ENCODE data around the gene AKAP13. TPM values are rescaled to one million over a fixed set of nuclear protein-coding genes. Genes with fewer than 3 reads are reported as not detected.

Gene AKAP13
- total RNA-seq, 1 donor from 2014 or later: 73.8 TPM

- H3K27ac Mint-ChIP-seq: no peak overlapping the region
- peaks cover 9% of the 10 kb centered on the region for H3K27me3 Mint-ChIP-seq (ENCODE audit: insufficient read depth, low read depth)
- no peak for DNase-seq (ENCODE audit: low spot score)
- Histone ChIP-seq H3K27ac (no peak overlapping the region), H3K36me3 (no peaks in the 10 kb centered on the region), H3K9ac (no peak overlapping the region), H3F3A (ENCODE audit: low read depth) (no peaks in the 10 kb centered on the region), H4K20me1 (ENCODE audit: low read depth) (no peaks in the 10 kb centered on the region), H3K79me2 (ENCODE audit: low read depth) (no peaks in the 10 kb centered on the region), H3K27me3 (no peaks in the 10 kb centered on the region), H3K4me3 (no peak overlapping the region), H3K9me3 (ENCODE audit: low read depth) (no peaks in the 10 kb centered on the region), H3K4me1 (peaks cover 8% of the 10 kb centered on the region), H2AFZ (replicated peaks) (peak overlapping the region; percentile 69), H3K4me2 (no peak overlapping the region)
- H3K4me1 Mint-ChIP-seq: peaks cover 15% of the 10 kb centered on the region
- TF ChIP-seq EZH2 (IDR thresholded peaks at IDR 0.05) (no peak), EZH2phosphoT487 (IDR thresholded peaks at IDR 0.05) (no peak), CTCF (IDR thresholded peaks at IDR 0.05) (no peak)
- H3K9me3 Mint-ChIP-seq: peaks cover 2% of the 10 kb centered on the region
- no peak overlapping the region for H3K4me3 Mint-ChIP-seq
- no peaks in the 10 kb centered on the region for H3K36me3 Mint-ChIP-seq
Measured at GRCh38 chr15:85336880-85337279, 43.5 kb upstream of the AKAP13 start.

GRCh38 chr15:85337425-85338074 is 42.9 kb upstream of the AKAP13 start:
- no peak overlapping the region for H3K27ac ChIP-seq
- no peak overlapping the region for H3K27ac Mint-ChIP-seq

GRCh38 chr15:85340321-85340665 is 40.1 kb upstream of the AKAP13 start:
- H3K4me1 ChIP-seq: peaks cover 8% of the 10 kb centered on the region
- Mint-ChIP-seq H3K9me3 (peaks cover 7% of the 10 kb centered on the region), H3K4me1 (peaks cover 13% of the 10 kb centered on the region), H3K27ac (no peak overlapping the region), H3K4me3 (no peak overlapping the region), H3K36me3 (no peaks in the 10 kb centered on the region), H3K27me3 (ENCODE audit: insufficient read depth, low read depth) (peaks cover 10% of the 10 kb centered on the region)
- H3K36me3 ChIP-seq: no peaks in the 10 kb centered on the region
- H3K9ac ChIP-seq: no peak overlapping the region
- H3K27me3 ChIP-seq: no peaks in the 10 kb centered on the region
- H3F3A ChIP-seq (ENCODE audit: low read depth): no peaks in the 10 kb centered on the region
- no peak overlapping the region for H3K27ac ChIP-seq
- no peaks in the 10 kb centered on the region for H3K79me2 ChIP-seq (ENCODE audit: low read depth)
- DNase-seq (ENCODE audit: low spot score): no peak
- no peak overlapping the region for H3K4me3 ChIP-seq
- H3K9me3 ChIP-seq (ENCODE audit: low read depth): no peaks in the 10 kb centered on the region
- H2AFZ ChIP-seq (replicated peaks): no peak overlapping the region
- TF ChIP-seq EZH2 (IDR thresholded peaks at IDR 0.05): no peak
- no peak for TF ChIP-seq CTCF (IDR thresholded peaks at IDR 0.05)
- TF ChIP-seq EZH2phosphoT487 (IDR thresholded peaks at IDR 0.05): no peak
- no peaks in the 10 kb centered on the region for H4K20me1 ChIP-seq (ENCODE audit: low read depth)
- no peak overlapping the region for H3K4me2 ChIP-seq

More at GRCh38 chr15:85337425-85338074, 42.9 kb upstream of the AKAP13 start:
- Mint-ChIP-seq H3K9me3 (peaks cover 7% of the 10 kb centered on the region), H3K4me1 (peaks cover 13% of the 10 kb centered on the region), H3K36me3 (no peaks in the 10 kb centered on the region), H3K4me3 (no peak overlapping the region), H3K27me3 (ENCODE audit: insufficient read depth, low read depth) (peaks cover 9% of the 10 kb centered on the region)
- Histone ChIP-seq H3K4me2 (no peak overlapping the region), H3K4me1 (peaks cover 8% of the 10 kb centered on the region), H3K4me3 (no peak overlapping the region), H3K9me3 (ENCODE audit: low read depth) (no peaks in the 10 kb centered on the region), H2AFZ (replicated peaks) (peak overlapping the region; percentile 69), H4K20me1 (ENCODE audit: low read depth) (no peaks in the 10 kb centered on the region), H3K9ac (no peak overlapping the region), H3F3A (ENCODE audit: low read depth) (no peaks in the 10 kb centered on the region), H3K27me3 (no peaks in the 10 kb centered on the region), H3K79me2 (ENCODE audit: low read depth) (no peaks in the 10 kb centered on the region), H3K36me3 (no peaks in the 10 kb centered on the region)
- TF ChIP-seq CTCF (IDR thresholded peaks at IDR 0.05) (no peak), EZH2phosphoT487 (IDR thresholded peaks at IDR 0.05) (no peak), EZH2 (IDR thresholded peaks at IDR 0.05) (no peak)
- DNase-seq (ENCODE audit: low spot score): no peak

Data from neural progenitor cell (in vitro differentiated cells).